Measurements from ENCODE around the gene FN1.

- TF ChIP-seq EZH2 (IDR thresholded peaks at IDR 0.05) (no peak), CTCF (IDR thresholded peaks at IDR 0.05 in 2 of 3, conservative IDR thresholded peaks at IDR 0.05 in 1 of 3; ENCODE audit: borderline replicate concordance in 1 of 3, insufficient read depth in 1 of 3, low read depth in 2 of 3, low read length in 2 of 3) (no peak), ZBTB33 (IDR thresholded peaks at IDR 0.05; ENCODE audit: extremely low read depth, insufficient replicate concordance, low read length) (no peak), TCF7L2 (IDR thresholded peaks at IDR 0.05; ENCODE audit: borderline replicate concordance, extremely low read depth, insufficient read depth, insufficient read length) (no peak)
These were observed 121.0 kb downstream of the FN1 start for GRCh38 chr2:215314896-215315295.
